Trophoblast cell (in vitro differentiated cells and primary cell): ENCODE results near the gene RBM33.
"Not testable (repeated sequence)": the region's sequence is repeated elsewhere in the genome, so short reads cannot be mapped to it uniquely, and the experiment has no call there.

Experiments
- DNase-seq, 2 donors: peaks; one replicate each; pipeline ENCODE4 v3.0.0-alpha.2; 2016
- H2AFZ ChIP-seq: 2 replicates; pipeline ENCODE4 v1.6.1; 2013; ENCODE audit warnings: low read length, moderate library complexity, mild to moderate bottlenecking; ENCODE audit not compliant: insufficient read depth, poor library complexity
- H2AK5ac ChIP-seq: 2 replicates; pipeline ENCODE4 v1.6.1; 2013; ENCODE audit warnings: mild to moderate bottlenecking, low read length
- H2BK120ac ChIP-seq: 2 replicates; pipeline ENCODE4 v1.6.1; 2013; ENCODE audit warnings: low read length, mild to moderate bottlenecking, moderate library complexity; ENCODE audit not compliant: insufficient read depth, poor library complexity
- H2BK12ac ChIP-seq: 2 replicates; pipeline ENCODE4 v1.6.1; 2013; ENCODE audit warnings: mild to moderate bottlenecking, low read length, moderate library complexity
- H2BK5ac ChIP-seq: 2 replicates; pipeline ENCODE4 v1.6.1; 2013; ENCODE audit warnings: low read length, low read depth, moderate library complexity, mild to moderate bottlenecking; ENCODE audit not compliant: poor library complexity
- H3K14ac ChIP-seq: 2 replicates; pipeline ENCODE4 v1.6.1; 2013; ENCODE audit warnings: mild to moderate bottlenecking, low read length
- H3K18ac ChIP-seq: 2 replicates; pipeline ENCODE4 v1.6.1; 2013; ENCODE audit warnings: mild to moderate bottlenecking, low read length
- H3K23ac ChIP-seq: 2 replicates; pipeline ENCODE4 v1.6.1; 2013; ENCODE audit warnings: low read length
- H3K27ac ChIP-seq: 2 replicates; pipeline ENCODE4 v1.5.1; 2013; ENCODE audit warnings: low read depth, mild to moderate bottlenecking, inconsistent platforms, low read length, moderate library complexity
- H3K27me3 ChIP-seq: 2 replicates; pipeline ENCODE4 v1.6.1; 2013; ENCODE audit warnings: inconsistent platforms, mild to moderate bottlenecking, low read length, moderate library complexity; ENCODE audit not compliant: insufficient read depth
- H3K36me3 ChIP-seq, 2 experiments: 1 replicate in 1 of 2; 2 replicates in 1 of 2; pipeline ENCODE4 v1.6.1; 2013; ENCODE audit warnings: low read length in 2 of 2, mild to moderate bottlenecking in 2 of 2, moderate library complexity in 1 of 2; ENCODE audit not compliant: insufficient read depth in 2 of 2, control insufficient read depth in 1 of 2
- H3K4ac ChIP-seq: 2 replicates; pipeline ENCODE4 v1.6.1; 2013; ENCODE audit warnings: low read depth, mild to moderate bottlenecking, low read length, moderate library complexity
- H3K4me1 ChIP-seq, 2 experiments: 1 replicate in 1 of 2; 2 replicates in 1 of 2; pipeline ENCODE4 v1.6.1; 2013; ENCODE audit warnings: low read length in 2 of 2, mild to moderate bottlenecking in 2 of 2, moderate library complexity in 1 of 2; ENCODE audit not compliant: insufficient read depth in 2 of 2, control insufficient read depth in 1 of 2
- H3K4me2 ChIP-seq: 2 replicates; pipeline ENCODE4 v1.6.1; 2013; ENCODE audit warnings: inconsistent platforms, mild to moderate bottlenecking, low read length, moderate library complexity
- H3K4me3 ChIP-seq: 2 replicates; pipeline ENCODE4 v1.5.1; 2013; ENCODE audit warnings: mild to moderate bottlenecking, low read depth, low read length, inconsistent platforms
- H3K79me1 ChIP-seq: one replicate; pipeline ENCODE4 v1.6.1; 2013; ENCODE audit warnings: low read length
- H3K79me2 ChIP-seq: 2 replicates; pipeline ENCODE4 v1.6.1; 2013; ENCODE audit warnings: low read length, mild to moderate bottlenecking; ENCODE audit not compliant: control insufficient read depth, insufficient read depth, poor library complexity
- H3K9ac ChIP-seq: 2 replicates; pipeline ENCODE4 v1.6.1; 2013; ENCODE audit warnings: mild to moderate bottlenecking, low read length
- H3K9me3 ChIP-seq: 2 replicates; pipeline ENCODE4 v1.6.1; 2013; ENCODE audit warnings: low read depth, mild to moderate bottlenecking, control low read depth, inconsistent platforms, low read length; ENCODE audit not compliant: insufficient read depth
- H4K12ac ChIP-seq: 2 replicates; pipeline ENCODE4 v1.6.1; 2013; ENCODE audit warnings: low read depth, mild to moderate bottlenecking, low read length, moderate library complexity
- H4K8ac ChIP-seq: 2 replicates; pipeline ENCODE4 v1.6.1; 2013; ENCODE audit warnings: low read depth, mild to moderate bottlenecking, low read length, moderate library complexity
- H4K91ac ChIP-seq: one replicate; pipeline ENCODE4 v1.6.1; 2013; ENCODE audit warnings: low read depth, mild to moderate bottlenecking, low read length, moderate library complexity
- WGBS: extraction: QIAGEN DNeasy Blood & Tissue Kit; methylation state at CpG from one replicate; pipeline ENCODE4 v1.1.7; 2013; ENCODE audit warnings: missing lambda C conversion rate; ENCODE audit not compliant: insufficient read length, insufficient coverage; ENCODE audit errors: extremely low coverage; 5-methylcytosine and 5-hydroxymethylcytosine counted together

The RBM33 gene

DNA sequence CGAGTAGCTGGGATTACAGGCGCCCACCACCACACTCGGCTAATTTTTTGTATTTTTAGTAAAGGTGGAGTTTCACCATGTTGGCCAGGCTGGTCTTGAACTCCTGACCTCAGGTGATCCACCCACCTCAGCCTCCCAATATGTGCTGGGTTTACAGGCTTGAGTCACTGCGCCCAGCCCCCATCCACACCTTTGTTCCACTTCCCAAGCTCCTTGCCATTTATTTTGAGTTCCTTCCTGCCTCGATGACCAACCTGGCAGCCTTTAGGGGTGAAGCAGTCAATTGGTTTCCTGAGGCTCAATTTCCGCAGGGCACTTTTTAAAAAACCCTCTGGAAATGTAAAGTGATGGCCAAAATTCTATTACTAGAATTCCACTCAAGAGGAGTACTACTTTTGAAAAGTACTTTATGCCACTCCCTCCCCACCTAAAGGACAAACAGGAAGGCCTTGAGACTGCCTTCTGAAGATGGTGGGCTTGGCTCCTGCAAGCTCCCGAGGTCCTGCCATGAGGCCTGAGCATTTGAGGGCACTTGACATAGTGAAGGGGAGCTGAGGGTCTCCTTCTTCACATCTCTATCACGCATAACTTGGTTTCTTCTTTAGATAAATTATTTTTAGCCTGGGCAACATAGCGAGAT, 32.5 kb upstream of the RBM33 start:
- no peak overlapping the region for H2AFZ ChIP-seq
- H3K4me3 ChIP-seq, result no peak overlapping the region
- no peaks in the 10 kb centered on the region for H3K79me1 ChIP-seq
- H3K4ac ChIP-seq, result no peak overlapping the region
- H2BK12ac ChIP-seq, result no peak overlapping the region
- H4K12ac ChIP-seq, result no peak overlapping the region
- no peak overlapping the region for H4K91ac ChIP-seq
- WGBS, result no CpG with 5 or more reads among the region's 9 CpGs
- H3K23ac ChIP-seq, result no peak overlapping the region
- no peak overlapping the region for H3K9ac ChIP-seq
- no peak overlapping the region for H2BK5ac ChIP-seq
- H3K4me2 ChIP-seq, result no peak overlapping the region
- H3K79me2 ChIP-seq, result no peaks in the 10 kb centered on the region
- H3K18ac ChIP-seq, result no peak overlapping the region
- no peaks in the 10 kb centered on the region for H3K4me1 ChIP-seq
- H3K14ac ChIP-seq, result no peak overlapping the region
- H2AK5ac ChIP-seq, result no peak overlapping the region
- no peak for DNase-seq
- H2BK120ac ChIP-seq, result no peak overlapping the region
- H3K36me3 ChIP-seq, result no peaks in the 10 kb centered on the region
- no peaks in the 10 kb centered on the region for H3K27me3 ChIP-seq
- no peak overlapping the region for H4K8ac ChIP-seq
- H3K27ac ChIP-seq, result no peak overlapping the region
- H3K9me3 ChIP-seq, result peaks cover 2% of the 10 kb centered on the region

DNA sequence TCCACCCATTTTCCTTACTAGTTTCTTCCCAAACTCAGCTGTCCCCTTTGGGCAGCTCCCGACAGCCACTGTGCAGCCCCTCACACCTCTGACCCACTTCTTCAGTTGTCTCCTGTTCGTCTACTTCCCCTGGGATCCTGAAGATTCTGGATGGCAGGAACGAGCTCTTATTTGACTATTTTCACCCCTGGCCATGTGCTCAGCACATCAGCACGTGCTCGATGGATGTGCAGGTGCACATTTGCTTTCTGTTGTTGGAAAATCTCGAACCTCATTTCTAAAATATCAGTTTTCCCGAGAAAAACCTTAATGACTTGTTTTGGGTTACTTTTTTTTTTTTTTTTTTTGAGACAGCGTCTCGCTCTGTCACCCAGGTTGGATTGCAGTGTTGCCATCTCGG, 31.8 kb upstream of the RBM33 start:
- WGBS, result no CpG with 5 or more reads among the region's 10 CpGs
- peaks cover 2% of the 10 kb centered on the region for H3K9me3 ChIP-seq
- no peak for DNase-seq

DNA sequence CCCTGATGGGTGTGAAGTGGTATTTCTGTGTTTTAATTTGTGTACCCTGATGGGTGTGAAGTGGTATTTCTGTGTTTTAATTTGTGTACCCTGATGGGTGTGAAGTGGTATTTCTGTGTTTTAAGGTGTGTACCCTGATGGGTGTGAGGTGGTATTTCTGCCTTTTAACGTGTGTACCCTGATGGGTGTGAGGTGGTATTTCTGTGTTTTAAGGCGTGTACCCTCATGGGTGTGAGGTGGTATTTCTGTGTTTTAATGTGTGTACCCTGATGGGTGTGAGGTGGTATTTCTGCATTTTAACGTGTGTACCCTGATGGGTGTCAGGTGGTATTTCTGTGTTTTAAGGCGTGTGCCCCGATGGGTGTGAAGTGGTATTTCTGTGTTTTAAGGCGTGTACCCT, 29.4 kb upstream of the RBM33 start:
- not testable (repeated sequence) for H2AFZ ChIP-seq, H3K27ac ChIP-seq, H3K36me3 ChIP-seq, H2BK5ac ChIP-seq, H3K79me1 ChIP-seq, H2BK12ac ChIP-seq, H3K9ac ChIP-seq, H3K23ac ChIP-seq, H2AK5ac ChIP-seq, H3K4ac ChIP-seq, H3K4me1 ChIP-seq, H3K4me3 ChIP-seq, H4K91ac ChIP-seq, H3K4me2 ChIP-seq, H3K18ac ChIP-seq, H3K27me3 ChIP-seq, H3K14ac ChIP-seq, H4K12ac ChIP-seq, H3K79me2 ChIP-seq, H2BK120ac ChIP-seq, H4K8ac ChIP-seq, DNase-seq, H3K9me3 ChIP-seq
- no CpG with 5 or more reads among the region's 6 CpGs for WGBS

More for the DNA sequence above, 31.8 kb upstream of the RBM33 start:
- Histone ChIP-seq H4K12ac (no peak overlapping the region), H3K27ac (no peak overlapping the region), H2AFZ (no peak overlapping the region), H3K4me2 (no peak overlapping the region), H3K4me1 (no peaks in the 10 kb centered on the region), H3K23ac (no peak overlapping the region), H2BK120ac (no peak overlapping the region), H2BK12ac (no peak overlapping the region), H3K9ac (no peak overlapping the region), H3K4me3 (no peak overlapping the region), H3K14ac (no peak overlapping the region), H3K27me3 (no peaks in the 10 kb centered on the region), H2AK5ac (no peak overlapping the region), H2BK5ac (no peak overlapping the region), H3K79me2 (no peaks in the 10 kb centered on the region), H4K91ac (no peak overlapping the region), H3K36me3 (no peaks in the 10 kb centered on the region), H4K8ac (no peak overlapping the region), H3K4ac (no peak overlapping the region), H3K18ac (no peak overlapping the region), H3K79me1 (no peaks in the 10 kb centered on the region)

DNA sequence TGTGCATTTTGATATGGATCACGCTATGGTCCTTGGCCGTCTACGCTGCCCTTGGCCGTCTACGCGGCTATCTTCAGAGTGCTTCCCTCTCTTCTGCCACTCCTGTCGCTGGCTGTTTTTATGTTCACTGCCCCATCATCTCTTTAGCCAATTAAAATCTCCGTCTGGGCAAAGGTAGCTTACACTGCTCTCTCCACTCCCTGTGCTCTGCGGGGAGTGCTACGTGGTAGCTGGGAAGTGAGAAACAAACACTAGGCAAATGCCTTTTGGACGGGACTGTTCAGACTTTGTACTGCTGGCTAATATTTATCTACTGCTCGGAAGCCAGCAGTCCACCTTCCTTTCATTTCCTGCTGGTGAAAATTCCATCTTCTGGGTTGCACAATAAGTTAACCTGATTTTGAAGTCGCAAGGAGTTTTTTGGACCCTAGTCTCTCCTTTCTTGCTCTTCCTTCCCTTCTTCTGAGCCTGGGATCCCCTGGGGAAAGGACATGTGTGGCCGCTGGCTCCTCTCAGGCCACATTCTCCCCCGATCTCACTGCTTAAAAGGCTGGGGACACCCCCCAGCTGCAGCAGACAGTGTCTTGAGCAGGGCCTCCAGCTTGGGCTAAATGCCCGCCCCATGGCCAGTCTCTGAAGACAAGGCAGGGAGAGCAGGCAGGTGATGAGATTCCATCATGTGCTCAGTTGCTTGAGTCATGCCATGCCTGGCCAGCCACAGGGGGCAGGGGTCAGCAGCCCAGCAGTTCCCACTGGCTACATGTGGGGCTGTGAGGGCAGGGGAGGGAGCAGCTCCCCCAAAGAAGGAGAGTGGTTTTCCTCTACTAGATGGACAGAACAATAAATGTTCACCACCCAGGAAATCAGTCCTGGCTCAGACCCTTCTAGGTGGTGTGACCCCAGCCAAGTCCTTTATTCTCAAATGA, 25.5 kb upstream of the RBM33 start:
- Histone ChIP-seq H2BK120ac (no peak overlapping the region), H3K4me2 (no peak overlapping the region), H2AFZ (no peak overlapping the region), H3K4ac (no peak overlapping the region), H2BK12ac (no peak overlapping the region), H3K18ac (no peak overlapping the region), H3K4me1 (peaks cover 3 to 4% of the 10 kb centered on the region in 2 experiments), H3K27me3 (no peaks in the 10 kb centered on the region), H2BK5ac (no peak overlapping the region), H4K12ac (no peak overlapping the region), H3K27ac (no peak overlapping the region), H3K4me3 (no peak overlapping the region), H3K36me3 (no peaks in the 10 kb centered on the region), H2AK5ac (no peak overlapping the region), H4K91ac (no peak overlapping the region), H3K79me1 (no peaks in the 10 kb centered on the region), H3K79me2 (no peaks in the 10 kb centered on the region), H3K23ac (no peak overlapping the region), H3K14ac (no peak overlapping the region), H3K9me3 (peaks cover 2% of the 10 kb centered on the region), H4K8ac (no peak overlapping the region), H3K9ac (no peak overlapping the region)
- no peak for DNase-seq
- WGBS, result no CpG with 5 or more reads among the region's 16 CpGs
